Fibroblast of pulmonary artery (primary cell): ENCODE results near the gene INPP4B.
A peak's percentile ranks its signal among the peaks of the same experiment; 100 is the strongest.

Source experiments
- DNase-seq: peaks from one replicate; pipeline ENCODE4 v3.0.0-alpha.2; 2010; ENCODE audit warnings: low read depth
- H3K4me3 ChIP-seq: replicated peaks from 2 replicates; pipeline ENCODE4 v1.5.1; 2011; ENCODE audit warnings: low read depth, mild to moderate bottlenecking, control low read depth, low read length, moderate library complexity
- TF ChIP-seq, protein P1 (sequence below): IDR thresholded peaks from 2 replicates; pipeline ENCODE4 v1.5.1; 2011; ENCODE audit warnings: mild to moderate bottlenecking, control low read depth, low read length, inconsistent platforms; ENCODE audit errors: missing control alignments

The INPP4B gene

DNA sequence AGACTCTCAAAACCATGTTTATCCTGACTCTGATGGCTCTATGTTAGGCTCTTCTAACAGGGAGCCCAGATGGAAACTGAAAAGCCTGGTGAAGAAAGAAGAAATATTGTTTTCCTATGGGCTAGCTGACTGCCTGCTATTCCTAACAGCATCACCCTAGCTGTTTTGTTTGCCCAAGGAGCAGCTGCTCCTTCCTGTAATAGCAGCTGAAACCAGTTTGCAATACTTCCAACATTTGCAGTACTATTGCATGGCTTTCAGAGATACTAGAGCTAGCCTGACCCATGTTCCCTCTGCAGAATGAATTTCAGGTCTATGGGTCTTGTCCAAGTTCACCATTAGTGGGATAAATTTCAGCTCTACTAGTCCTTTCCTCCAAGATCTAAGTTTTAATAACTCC is 495.2 kb downstream of the INPP4B start:
- TF ChIP-seq, protein P1, sequence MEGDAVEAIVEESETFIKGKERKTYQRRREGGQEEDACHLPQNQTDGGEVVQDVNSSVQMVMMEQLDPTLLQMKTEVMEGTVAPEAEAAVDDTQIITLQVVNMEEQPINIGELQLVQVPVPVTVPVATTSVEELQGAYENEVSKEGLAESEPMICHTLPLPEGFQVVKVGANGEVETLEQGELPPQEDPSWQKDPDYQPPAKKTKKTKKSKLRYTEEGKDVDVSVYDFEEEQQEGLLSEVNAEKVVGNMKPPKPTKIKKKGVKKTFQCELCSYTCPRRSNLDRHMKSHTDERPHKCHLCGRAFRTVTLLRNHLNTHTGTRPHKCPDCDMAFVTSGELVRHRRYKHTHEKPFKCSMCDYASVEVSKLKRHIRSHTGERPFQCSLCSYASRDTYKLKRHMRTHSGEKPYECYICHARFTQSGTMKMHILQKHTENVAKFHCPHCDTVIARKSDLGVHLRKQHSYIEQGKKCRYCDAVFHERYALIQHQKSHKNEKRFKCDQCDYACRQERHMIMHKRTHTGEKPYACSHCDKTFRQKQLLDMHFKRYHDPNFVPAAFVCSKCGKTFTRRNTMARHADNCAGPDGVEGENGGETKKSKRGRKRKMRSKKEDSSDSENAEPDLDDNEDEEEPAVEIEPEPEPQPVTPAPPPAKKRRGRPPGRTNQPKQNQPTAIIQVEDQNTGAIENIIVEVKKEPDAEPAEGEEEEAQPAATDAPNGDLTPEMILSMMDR, result no peak
- no peak overlapping the region for H3K4me3 ChIP-seq
- DNase-seq, result no peak

- no peak for DNase-seq
- TF ChIP-seq, protein P1, result no peak
- H3K4me3 ChIP-seq, result no peak overlapping the region
Observed at GRCh38 chr4:142348613-142349021, 497.5 kb downstream of the INPP4B start.

- no peak overlapping the region for H3K4me3 ChIP-seq
- peak; percentile 39 for DNase-seq
- TF ChIP-seq, protein P1, result no peak
Observed at GRCh38 chr4:142347241-142347640, 498.9 kb downstream of the INPP4B start.

DNA sequence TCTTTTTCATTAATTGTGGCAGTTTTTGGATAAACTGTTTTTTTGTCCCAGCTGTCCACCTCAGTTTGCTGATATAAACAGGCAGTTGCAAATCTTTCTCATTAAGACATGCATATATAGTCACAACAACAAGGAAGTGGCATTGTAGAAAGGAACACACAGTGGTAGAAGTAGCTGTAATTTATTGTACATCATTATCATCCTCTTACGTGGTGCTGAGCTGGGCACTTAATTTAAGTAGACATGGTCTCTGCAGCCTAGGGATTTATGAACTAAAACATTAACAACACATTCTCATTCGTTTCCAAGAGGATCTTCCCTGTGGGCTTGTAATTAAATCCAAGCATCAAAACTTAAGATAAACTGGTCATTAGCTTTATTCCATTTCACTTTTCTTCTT is 500.2 kb downstream of the INPP4B start:
- no peak overlapping the region for H3K4me3 ChIP-seq
- TF ChIP-seq, protein P1, result no peak
- no peak for DNase-seq

- H3K4me3 ChIP-seq, result no peak overlapping the region
- DNase-seq, result no peak
- TF ChIP-seq, protein P1, result no peak
Observed at GRCh38 chr4:142341268-142341667, 504.8 kb downstream of the INPP4B start.

DNA sequence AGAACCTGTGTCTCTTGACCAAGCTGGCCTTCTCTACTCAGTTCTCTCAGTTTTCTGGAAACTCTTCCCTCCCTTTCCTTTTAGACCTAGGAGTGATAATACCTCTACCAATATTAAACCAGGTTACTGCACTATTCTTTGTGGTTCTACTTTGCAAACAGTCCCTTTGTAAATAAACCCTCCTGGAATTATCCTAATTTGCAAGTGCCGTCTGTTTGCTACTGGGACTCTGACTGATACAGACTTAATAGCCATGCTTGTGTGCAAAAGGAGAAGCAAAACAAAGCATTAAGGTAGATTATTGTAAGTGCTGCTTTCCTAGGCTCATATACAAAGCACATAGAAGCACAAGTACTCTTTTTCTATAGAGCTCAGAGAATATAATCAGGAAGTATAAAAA is 507.0 kb downstream of the INPP4B start:
- DNase-seq, result no peak
- TF ChIP-seq, protein P1, result no peak
- H3K4me3 ChIP-seq, result no peak overlapping the region

- DNase-seq, result no peak
- TF ChIP-seq, protein P1, result no peak
- no peak overlapping the region for H3K4me3 ChIP-seq
Observed at GRCh38 chr4:142336251-142336934, 509.7 kb downstream of the INPP4B start.
